NCI-H1417 (cell line): Measurements from ENCODE around the gene HERC3.

Experiments
- DNase-seq, 3 experiments: peaks; one replicate each; lab custom pipeline; 2025; lab: John Stamatoyannopoulos, UW

Gene HERC3

GRCh38 chr4:88660446-88661294 lies 68.4 kb downstream of the HERC3 start:
- DNase-seq, result no peak

GRCh38 chr4:88661739-88662138 lies 69.5 kb downstream of the HERC3 start:
- DNase-seq, result no peak

- peak; percentile 3 to 44 (median 11) for DNase-seq
Measured at GRCh38 chr4:88672987-88673386, 80.7 kb downstream of the HERC3 start.

- DNase-seq, result no peak
Measured at GRCh38 chr4:88673886-88674285, 81.6 kb downstream of the HERC3 start.

- DNase-seq, result no peak
Measured at GRCh38 chr4:88674565-88674964, 82.3 kb downstream of the HERC3 start.

- no peak for DNase-seq
Measured at GRCh38 chr4:88674979-88675378, 82.7 kb downstream of the HERC3 start.

- DNase-seq, result no peak
Measured at GRCh38 chr4:88675543-88675942, 83.3 kb downstream of the HERC3 start.

- no peak for DNase-seq
Measured at GRCh38 chr4:88681209-88681608, 88.9 kb downstream of the HERC3 start.

- no peak for DNase-seq
Measured at GRCh38 chr4:88690355-88690754, 98.1 kb downstream of the HERC3 start.

- no peak for DNase-seq
Measured at GRCh38 chr4:88693792-88694191, 101.5 kb downstream of the HERC3 start.

GRCh38 chr4:88696630-88697029 lies 104.3 kb downstream of the HERC3 start:
- peak in 1 of 3 experiments; percentile 9 for DNase-seq

GRCh38 chr4:88697141-88697540 lies 104.9 kb downstream of the HERC3 start:
- peak in 1 of 3 experiments; percentile 25 for DNase-seq

GRCh38 chr4:88697588-88698329 lies 105.5 kb downstream of the HERC3 start, which contains the start of gene NAP1L5:
NAP1L5 (minus strand) TSS chr4:88697829; CDS start chr4:88697754, 75 bp downstream.
- peak; percentile 45 to 62 (median 53) for DNase-seq

- DNase-seq, result no peak
Measured at GRCh38 chr4:88698519-88698918, 106.2 kb downstream of the HERC3 start.

- DNase-seq, result no peak
Measured at GRCh38 chr4:88702782-88703181, 110.5 kb downstream of the HERC3 start.

GRCh38 chr4:88705223-88705622 lies 112.9 kb downstream of the HERC3 start:
- no peak for DNase-seq

GRCh38 chr4:88705805-88706492 lies 113.7 kb downstream of the HERC3 start:
- DNase-seq, result no peak

GRCh38 chr4:88706574-88706973 lies 114.3 kb downstream of the HERC3 start:
- peak in 1 of 3 experiments; percentile 47 for DNase-seq

- no peak for DNase-seq
Measured at GRCh38 chr4:88709989-88710388, 117.7 kb downstream of the HERC3 start.

- no peak for DNase-seq
Measured at GRCh38 chr4:88713782-88714181, 121.5 kb downstream of the HERC3 start.

- no peak for DNase-seq
Measured at GRCh38 chr4:88718098-88718497, 125.8 kb downstream of the HERC3 start.

GRCh38 chr4:88719381-88719780 lies 127.1 kb downstream of the HERC3 start:
- no peak for DNase-seq
